CD4-positive, alpha-beta memory T cell (primary cell): ENCODE results near the gene SLC25A43. TPM values are rescaled to one million over a fixed set of nuclear protein-coding genes. Genes with fewer than 3 reads are reported as not detected.
"Not testable (repeated sequence)": the region's sequence is repeated elsewhere in the genome, so short reads cannot be mapped to it uniquely, and the experiment has no call there.

Source experiments
- CTCF ChIA-PET: fragments of 350-600 bp; sonication (Branson Sonifier 250); formaldehyde crosslinking; loops from one replicate; lab custom pipeline; 2021; ENCODE audit warnings: inconsistent platforms; ENCODE audit not compliant: partially characterized antibody; lab: Charles Lee
- POLR2A ChIA-PET: fragments of 350-600 bp; sonication (Branson Sonifier 250); formaldehyde crosslinking; loops from one replicate; lab custom pipeline; 2021; ENCODE audit not compliant: partially characterized antibody; lab: Charles Lee
- DNase-seq, 5 donors: peaks; one replicate each; pipeline versions ENCODE4 v3.0.0 to v3.0.0-alpha.2; 2020 to 2022; ENCODE audit warnings: mixed read lengths in 1 of 5
- H3K27ac ChIP-seq: one replicate; pipeline ENCODE4 v1.7.0; 2013; ENCODE audit warnings: low read depth, low read length
- H3K27me3 ChIP-seq: 2 replicates; pipeline ENCODE4 v1.7.0; 2013; ENCODE audit warnings: mild to moderate bottlenecking, low read length, moderate library complexity; ENCODE audit not compliant: insufficient read depth
- H3K36me3 ChIP-seq: 2 replicates; pipeline ENCODE4 v1.7.0; 2013; ENCODE audit warnings: mild to moderate bottlenecking, low read length, moderate library complexity; ENCODE audit not compliant: insufficient read depth
- H3K4me1 ChIP-seq: 2 replicates; pipeline ENCODE4 v1.7.0; 2013; ENCODE audit warnings: mild to moderate bottlenecking, low read length, moderate library complexity; ENCODE audit not compliant: insufficient read depth
- H3K4me3 ChIP-seq, 2 donors: one replicate each; pipeline ENCODE4 v1.7.0; 2013; ENCODE audit warnings: low read length in 2 of 2, mild to moderate bottlenecking in 1 of 2
- H3K9me3 ChIP-seq, 2 donors: one replicate each; pipeline ENCODE4 v1.7.0; 2013; ENCODE audit warnings: low read length in 2 of 2, control low read depth in 1 of 2; ENCODE audit not compliant: control insufficient read depth in 1 of 2
- H3K27ac Mint-ChIP-seq, 7 donors: one replicate each; pipeline ENCODE4 v1.8.0; 2020 to 2021; ENCODE audit warnings: mixed read lengths in 7 of 7, mild to moderate bottlenecking in 6 of 7, inconsistent platforms in 3 of 7, moderate library complexity in 3 of 7
- H3K27me3 Mint-ChIP-seq, 2 donors: one replicate each; pipeline ENCODE4 v1.8.0; 2020 to 2021; ENCODE audit warnings: mixed read lengths in 2 of 2
- H3K36me3 Mint-ChIP-seq, 2 donors: one replicate each; pipeline ENCODE4 v1.8.0; 2020 to 2021; ENCODE audit warnings: mixed read lengths in 2 of 2, inconsistent platforms in 1 of 2, mild to moderate bottlenecking in 1 of 2
- H3K4me1 Mint-ChIP-seq, 4 donors: one replicate each; pipeline ENCODE4 v1.8.0; 2020 to 2021; ENCODE audit warnings: mixed read lengths in 4 of 4, mild to moderate bottlenecking in 1 of 4
- H3K4me3 Mint-ChIP-seq, 8 donors: one replicate each; pipeline ENCODE4 v1.8.0; 2020 to 2021; ENCODE audit warnings: mixed read lengths in 8 of 8, mild to moderate bottlenecking in 7 of 8, moderate library complexity in 6 of 8, inconsistent platforms in 3 of 8
- H3K9me3 Mint-ChIP-seq, 8 donors: one replicate each; pipeline ENCODE4 v1.8.0; 2020 to 2021; ENCODE audit warnings: mixed read lengths in 8 of 8, mild to moderate bottlenecking in 5 of 8, inconsistent platforms in 3 of 8, moderate library complexity in 1 of 8
- intact Hi-C: fragments of 100-400 bp; cut with micrococcal nuclease; formaldehyde crosslinking; loops from one replicate; pipeline ENCODE4 v1.15.1; 2023
- polyA plus RNA-seq, 2 donors: library from polyadenylated mRNA; unstranded; fragments of 300-500 nt; fragmentation: Illumina TruSeq; gene quantifications; one replicate each; pipeline ENCODE4 v1.2.3, GENCODE V29; 2021
- total RNA-seq, 2 experiments: library from RNA; stranded (reverse); gene quantifications; one replicate each; pipeline ENCODE4 v1.2.3, GENCODE V29; 2021

SLC25A43 gene
- total and polyA plus RNA-seq, 4 experiments from 2014 or later: 4.1 to 7.0 (median 5.6) TPM

DNA sequence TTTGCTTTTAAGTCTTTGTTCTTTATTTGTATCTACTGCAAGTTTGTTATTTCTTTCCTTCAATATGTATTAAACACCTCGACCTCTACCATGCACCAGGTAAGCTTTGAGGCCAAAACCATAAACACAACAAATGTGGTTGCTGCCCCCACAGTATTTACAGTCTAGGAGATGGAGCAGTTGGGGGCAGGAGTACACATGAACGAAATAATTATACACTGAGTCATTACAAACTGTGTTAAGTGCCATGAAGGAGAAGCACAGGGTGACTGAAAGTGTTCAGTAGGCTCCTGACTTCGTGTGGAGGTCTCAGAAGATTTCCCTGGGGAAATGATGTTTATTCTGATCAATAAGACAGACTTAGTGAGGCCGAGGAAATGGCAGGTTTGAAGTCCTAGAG lies 30.3 kb downstream of the SLC25A43 start:
- H3K9me3 Mint-ChIP-seq: peaks cover 0 to 6% (median 4%) of the 10 kb centered on the region in 8 donors
- peaks cover 6 to 14% of the 10 kb centered on the region in 2 donors for H3K36me3 Mint-ChIP-seq

DNA sequence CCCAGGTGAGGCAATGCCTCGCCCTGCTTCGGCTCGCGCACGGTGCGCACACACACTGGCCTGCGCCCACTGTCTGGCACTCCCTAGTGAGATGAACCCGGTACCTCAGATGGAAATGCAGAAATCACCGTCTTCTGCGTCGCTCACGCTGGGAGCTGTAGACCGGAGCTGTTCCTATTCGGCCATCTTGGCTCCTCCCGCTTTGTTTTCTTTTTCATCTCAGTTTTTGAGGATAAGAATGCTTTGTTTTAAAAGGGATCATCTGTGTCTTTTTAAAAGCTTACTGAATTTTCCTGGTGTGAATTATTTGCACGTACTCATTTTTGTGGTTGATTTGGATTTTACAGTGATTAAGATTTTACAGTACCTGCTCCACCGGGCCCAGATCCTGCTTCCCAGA lies 42.2 kb downstream of the SLC25A43 start:
- POLR2A ChIA-PET, H3K4me3 Mint-ChIP-seq: not testable (repeated sequence)

More for the DNA sequence above, 30.3 kb downstream of the SLC25A43 start:
- H3K4me3 Mint-ChIP-seq: no peak overlapping the region
- peaks cover 0 to 4% (median under 1%) of the 10 kb centered on the region in 4 donors for H3K4me1 Mint-ChIP-seq
- no peaks in the 10 kb centered on the region for H3K9me3 ChIP-seq
- CTCF ChIA-PET: no interaction called here
- no peaks in the 10 kb centered on the region for H3K27me3 ChIP-seq
- H3K4me3 ChIP-seq: no peak overlapping the region
- no peaks in the 10 kb centered on the region for H3K27me3 Mint-ChIP-seq
- no peak for DNase-seq
- no peak overlapping the region for H3K27ac ChIP-seq
- H3K4me1 ChIP-seq: no peaks in the 10 kb centered on the region
- POLR2A ChIA-PET: no interaction called here
- H3K27ac Mint-ChIP-seq: no peak overlapping the region
- no peaks in the 10 kb centered on the region for H3K36me3 ChIP-seq
- intact Hi-C loops: no loop called here

GRCh38 chrX:119442286-119442685 lies 43.1 kb downstream of the SLC25A43 start:
- Mint-ChIP-seq H3K27me3 (no peaks in the 10 kb centered on the region), H3K27ac (no peak overlapping the region), H3K4me3 (no peak overlapping the region), H3K9me3 (peaks cover 0 to 1% (median 0%) of the 10 kb centered on the region in 8 donors), H3K36me3 (no peaks in the 10 kb centered on the region), H3K4me1 (no peaks in the 10 kb centered on the region)
- DNase-seq: no peak
- POLR2A ChIA-PET: no interaction called here
- H3K4me1 ChIP-seq: no peaks in the 10 kb centered on the region
- intact Hi-C loops: no loop called here
- no peaks in the 10 kb centered on the region for H3K9me3 ChIP-seq
- H3K27me3 ChIP-seq: no peaks in the 10 kb centered on the region
- CTCF ChIA-PET: no interaction called here
- no peak overlapping the region for H3K27ac ChIP-seq
- no peak overlapping the region for H3K4me3 ChIP-seq
- no peaks in the 10 kb centered on the region for H3K36me3 ChIP-seq

More for the DNA sequence above, 42.2 kb downstream of the SLC25A43 start:
- H3K36me3 ChIP-seq, intact Hi-C loops, H3K36me3 Mint-ChIP-seq, H3K4me1 Mint-ChIP-seq, H3K4me1 ChIP-seq, CTCF ChIA-PET, H3K9me3 Mint-ChIP-seq, H3K27me3 Mint-ChIP-seq, H3K9me3 ChIP-seq, DNase-seq, H3K27ac Mint-ChIP-seq, H3K27ac ChIP-seq, H3K27me3 ChIP-seq, H3K4me3 ChIP-seq: not testable (repeated sequence)

GRCh38 chrX:119453202-119453601 lies 54.1 kb downstream of the SLC25A43 start:
- ChIA-PET POLR2A (no interaction called here), CTCF (no interaction called here)
- Mint-ChIP-seq H3K27me3 (no peaks in the 10 kb centered on the region), H3K9me3 (no peaks in the 10 kb centered on the region), H3K36me3 (peaks cover 0 to 9% of the 10 kb centered on the region in 2 donors), H3K27ac (no peak overlapping the region), H3K4me3 (no peak overlapping the region), H3K4me1 (no peaks in the 10 kb centered on the region)
- Histone ChIP-seq H3K27ac (no peak overlapping the region), H3K27me3 (no peaks in the 10 kb centered on the region), H3K9me3 (no peaks in the 10 kb centered on the region), H3K36me3 (no peaks in the 10 kb centered on the region), H3K4me1 (no peaks in the 10 kb centered on the region), H3K4me3 (no peak overlapping the region)
- intact Hi-C loops: no loop called here
- DNase-seq: no peak

DNA sequence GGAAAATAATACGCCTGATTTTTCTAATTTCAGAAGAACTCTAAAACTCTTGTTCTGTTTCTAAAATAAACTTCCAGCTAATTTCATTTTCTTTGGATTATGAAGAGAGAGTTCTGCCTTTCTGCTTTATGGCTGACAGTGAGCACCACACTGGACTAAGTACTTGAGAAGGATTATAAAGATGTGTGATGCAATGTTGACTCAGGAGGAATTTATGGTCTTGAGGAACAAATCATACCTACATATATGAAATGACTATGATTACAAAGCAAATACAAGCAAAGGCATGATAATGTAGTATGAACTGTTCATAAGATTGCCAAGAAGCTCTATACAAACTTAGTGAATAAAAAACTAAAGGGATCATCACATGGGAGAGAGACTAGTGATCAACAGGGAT lies 56.1 kb downstream of the SLC25A43 start:
- Histone ChIP-seq H3K36me3 (no peaks in the 10 kb centered on the region), H3K27me3 (no peaks in the 10 kb centered on the region), H3K4me3 (no peak overlapping the region), H3K9me3 (no peaks in the 10 kb centered on the region), H3K4me1 (no peaks in the 10 kb centered on the region), H3K27ac (no peak overlapping the region)
- H3K4me3 Mint-ChIP-seq: no peak overlapping the region
- H3K9me3 Mint-ChIP-seq: no peaks in the 10 kb centered on the region
- CTCF ChIA-PET: no interaction called here
- no peaks in the 10 kb centered on the region for H3K27me3 Mint-ChIP-seq
- POLR2A ChIA-PET: no interaction called here
- no peak for DNase-seq
- H3K4me1 Mint-ChIP-seq: no peaks in the 10 kb centered on the region
- intact Hi-C loops: no loop called here
- peaks cover 0 to 9% of the 10 kb centered on the region in 2 donors for H3K36me3 Mint-ChIP-seq
- no peak overlapping the region for H3K27ac Mint-ChIP-seq

DNA sequence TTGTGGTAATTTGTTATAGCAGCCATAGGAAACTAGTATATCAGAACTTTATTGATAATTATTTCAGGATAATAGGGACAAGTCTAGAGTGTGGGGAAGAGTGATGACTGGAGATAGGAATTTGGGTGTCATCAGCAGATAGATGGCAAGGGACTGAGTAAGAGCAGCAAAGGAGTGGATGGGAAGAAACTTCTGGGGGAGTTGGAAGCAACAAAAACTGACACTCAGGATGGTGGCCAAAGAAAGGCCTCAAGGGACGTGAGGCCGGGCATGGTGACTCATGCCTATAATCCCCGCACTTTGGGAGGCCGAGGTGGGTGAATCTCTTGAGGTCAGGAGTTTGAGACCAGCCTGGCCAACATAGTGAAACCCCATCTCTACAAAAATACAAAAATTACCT lies 60.0 kb downstream of the SLC25A43 start:
- intact Hi-C loops: no loop called here
- H3K27me3 ChIP-seq: no peaks in the 10 kb centered on the region
- H3K27ac ChIP-seq: no peak overlapping the region
- H3K4me1 Mint-ChIP-seq: no peaks in the 10 kb centered on the region
- H3K4me3 ChIP-seq: no peak overlapping the region
- ChIA-PET CTCF (no interaction called here), POLR2A (no interaction called here)
- no peaks in the 10 kb centered on the region for H3K4me1 ChIP-seq
- H3K9me3 Mint-ChIP-seq: no peaks in the 10 kb centered on the region
- no peak overlapping the region for H3K4me3 Mint-ChIP-seq
- DNase-seq: peak in 1 of 5 donors; percentile 19
- no peak overlapping the region for H3K27ac Mint-ChIP-seq
- H3K9me3 ChIP-seq: no peaks in the 10 kb centered on the region
- no peaks in the 10 kb centered on the region for H3K27me3 Mint-ChIP-seq
- no peaks in the 10 kb centered on the region for H3K36me3 ChIP-seq
- H3K36me3 Mint-ChIP-seq: no peaks in the 10 kb centered on the region

DNA sequence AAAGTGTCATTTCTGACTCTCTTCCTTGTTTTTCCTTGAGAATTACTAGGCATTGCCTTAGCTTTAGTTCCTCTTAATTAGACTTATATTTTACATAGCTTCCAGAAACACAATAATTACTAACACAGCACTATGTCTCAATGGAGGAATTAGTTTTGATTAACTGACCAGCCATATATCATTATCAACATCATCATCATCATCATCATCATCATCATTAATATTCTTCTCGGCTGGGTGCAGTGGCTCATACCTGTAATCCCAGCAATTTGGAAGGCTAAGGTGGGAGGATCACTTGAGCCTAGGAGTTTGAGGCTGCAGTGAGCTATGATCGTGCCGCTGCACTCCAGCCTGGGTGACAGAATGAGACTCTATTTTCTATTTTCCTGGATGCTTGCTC lies 66.4 kb downstream of the SLC25A43 start:
- H3K36me3 Mint-ChIP-seq: peaks cover 0 to 20% of the 10 kb centered on the region in 2 donors
- CTCF ChIA-PET: no interaction called here

More for the DNA sequence above, 66.4 kb downstream of the SLC25A43 start:
- H3K9me3 Mint-ChIP-seq: no peaks in the 10 kb centered on the region
- Histone ChIP-seq H3K4me3 (no peak overlapping the region), H3K9me3 (no peaks in the 10 kb centered on the region), H3K27me3 (no peaks in the 10 kb centered on the region), H3K36me3 (peaks cover 8% of the 10 kb centered on the region), H3K4me1 (peaks cover 17% of the 10 kb centered on the region), H3K27ac (no peak overlapping the region)
- no peaks in the 10 kb centered on the region for H3K27me3 Mint-ChIP-seq
- intact Hi-C loops: loop anchor here (5.0 kb wide), 2 partner anchors 407 to 1118 kb away; partner anchors contain the start of genes NDUFA1, RNF113A and WDR44
- H3K27ac Mint-ChIP-seq: no peak overlapping the region
- H3K4me3 Mint-ChIP-seq: no peak overlapping the region
- H3K4me1 Mint-ChIP-seq: peaks cover 4 to 11% (median 7%) of the 10 kb centered on the region in 4 donors
- POLR2A ChIA-PET: no interaction called here
- no peak for DNase-seq
